CD4-positive, alpha-beta T cell (primary cell): ENCODE measurements around the gene KCTD16. TPM values are rescaled to one million over a fixed set of nuclear protein-coding genes. Genes with fewer than 3 reads are reported as not detected.

ENCODE experiments used
- ATAC-seq: fragments of 200-7000 bp; cut with Tn5 transposase; one replicate; pipeline ENCODE4 v1.10.0; 2022; ENCODE audit warnings: mild to moderate bottlenecking; ENCODE audit not compliant: poor library complexity
- CTCF ChIA-PET: fragments of 350-600 bp; sonication (Branson Sonifier 250); formaldehyde crosslinking; loops from one replicate; lab custom pipeline; 2021; ENCODE audit warnings: antibody characterized with exemption, inconsistent platforms; lab: Charles Lee
- POLR2A ChIA-PET: fragments of 350-600 bp; sonication (Branson Sonifier 250); formaldehyde crosslinking; loops from one replicate; lab custom pipeline; 2021; ENCODE audit warnings: antibody characterized with exemption, inconsistent platforms; lab: Charles Lee
- DNase-seq, 14 experiments: peaks; one replicate each; pipeline ENCODE4 v3.0.0-alpha.2; 2013 to 2020; ENCODE audit warnings: mixed read lengths in 2 of 14
- H3K27ac ChIP-seq, 2 donors: one replicate each; pipeline versions ENCODE4 v1.5.1 to v1.7.0; 2013; ENCODE audit warnings: low read length in 2 of 2, low read depth in 1 of 2, mild to moderate bottlenecking in 1 of 2
- H3K27me3 ChIP-seq, 2 experiments: 1 replicate in 1 of 2; 2 replicates in 1 of 2; pipeline versions ENCODE4 v1.6.1 to v1.7.0; 2013; ENCODE audit warnings: low read length in 2 of 2, control low read depth in 1 of 2, mild to moderate bottlenecking in 1 of 2, moderate library complexity in 1 of 2; ENCODE audit not compliant: insufficient read depth in 2 of 2, control insufficient read depth in 1 of 2
- H3K36me3 ChIP-seq: one replicate; pipeline ENCODE4 v1.6.1; 2013; ENCODE audit warnings: low read length, control low read depth; ENCODE audit not compliant: insufficient read depth
- H3K4me1 ChIP-seq: one replicate; pipeline ENCODE4 v1.6.1; 2013; ENCODE audit warnings: low read length, control low read depth; ENCODE audit not compliant: insufficient read depth
- H3K4me3 ChIP-seq: one replicate; pipeline ENCODE4 v1.5.1; 2013; ENCODE audit warnings: mild to moderate bottlenecking, low read length, moderate library complexity
- H3K9me3 ChIP-seq, 2 experiments: 1 replicate in 1 of 2; 2 replicates in 1 of 2; pipeline versions ENCODE4 v1.6.1 to v1.7.0; 2013; ENCODE audit warnings: low read length in 2 of 2, mild to moderate bottlenecking in 2 of 2, control low read depth in 1 of 2, moderate library complexity in 1 of 2; ENCODE audit not compliant: control insufficient read depth in 1 of 2, insufficient read depth in 1 of 2
- H3K27ac Mint-ChIP-seq: one replicate; pipeline ENCODE4 v1.8.0; 2020; ENCODE audit warnings: mixed read lengths
- H3K27me3 Mint-ChIP-seq: one replicate; pipeline ENCODE4 v1.8.0; 2021; ENCODE audit warnings: mixed read lengths
- H3K36me3 Mint-ChIP-seq: one replicate; pipeline ENCODE4 v1.8.0; 2021; ENCODE audit warnings: low read depth, mixed read lengths
- H3K4me1 Mint-ChIP-seq: one replicate; pipeline ENCODE4 v1.8.0; 2021; ENCODE audit warnings: low read depth, mixed read lengths
- H3K4me3 Mint-ChIP-seq: one replicate; pipeline ENCODE4 v1.8.0; 2020; ENCODE audit warnings: mild to moderate bottlenecking, mixed read lengths
- H3K9me3 Mint-ChIP-seq: one replicate; pipeline ENCODE4 v1.8.0; 2020; ENCODE audit warnings: mixed read lengths
- CTCF ChIP-seq: fragments of 200-600 bp; IDR thresholded peaks from one replicate; pipeline ENCODE4 v1.8.0; 2022; ENCODE audit warnings: antibody characterized with exemption, mild to moderate bottlenecking
- intact Hi-C, 2 experiments: fragments of 100-400 bp; cut with DNase I in 1 of 2; cut with micrococcal nuclease in 1 of 2; formaldehyde crosslinking; loops; one replicate each; pipeline versions ENCODE4 v1.15.1 to v1.9.0; 2023 to 2025; cut with DNase I, micrococcal nuclease
- total RNA-seq, 174 experiments: library from RNA in 2 of 174; stranded (reverse) in 2 of 174; gene quantifications; one replicate each; pipeline ENCODE4 v1.2.3 and lab custom pipeline; 2021 to 2026

Gene KCTD16
- total RNA-seq, 2 experiments from 2014 or later, result not detected

- Mint-ChIP-seq H3K9me3 (peaks cover 2% of the 10 kb centered on the region), H3K36me3 (no peaks in the 10 kb centered on the region), H3K4me1 (no peaks in the 10 kb centered on the region), H3K27ac (no peak overlapping the region), H3K4me3 (no peak overlapping the region), H3K27me3 (no peaks in the 10 kb centered on the region)
- Histone ChIP-seq H3K4me1 (no peaks in the 10 kb centered on the region), H3K27ac (no peak overlapping the region), H3K27me3 (no peaks in the 10 kb centered on the region), H3K4me3 (no peak overlapping the region), H3K9me3 (no peaks in the 10 kb centered on the region), H3K36me3 (no peaks in the 10 kb centered on the region)
- intact Hi-C loops, result no loop called here
- POLR2A ChIA-PET, result no interaction called here
- TF ChIP-seq CTCF, result no peak
- CTCF ChIA-PET, result no interaction called here
- DNase-seq (no peak), ATAC-seq (no peak)
Measured at GRCh38 chr5:144422018-144422727, 251.5 kb downstream of the KCTD16 start.

GRCh38 chr5:144427866-144428265 is 257.2 kb downstream of the KCTD16 start:
- H3K27me3 Mint-ChIP-seq, result peaks cover 3% of the 10 kb centered on the region
- no peak for DNase-seq
- no peaks in the 10 kb centered on the region for H3K4me1 Mint-ChIP-seq
- Histone ChIP-seq H3K36me3 (no peaks in the 10 kb centered on the region), H3K9me3 (no peaks in the 10 kb centered on the region), H3K27ac (no peak overlapping the region), H3K27me3 (no peaks in the 10 kb centered on the region), H3K4me1 (no peaks in the 10 kb centered on the region), H3K4me3 (no peak overlapping the region)
- no peak for ATAC-seq
- no peak overlapping the region for H3K27ac Mint-ChIP-seq
- POLR2A ChIA-PET, result no interaction called here
- CTCF ChIA-PET, result no interaction called here
- H3K36me3 Mint-ChIP-seq, result no peaks in the 10 kb centered on the region
- H3K4me3 Mint-ChIP-seq, result no peak overlapping the region
- no peak for TF ChIP-seq CTCF
- intact Hi-C loops, result no loop called here
- no peaks in the 10 kb centered on the region for H3K9me3 Mint-ChIP-seq

GRCh38 chr5:144428326-144428725 is 257.7 kb downstream of the KCTD16 start:
- no peak for TF ChIP-seq CTCF
- ChIA-PET CTCF (no interaction called here), POLR2A (no interaction called here)
- ATAC-seq, result no peak
- no peaks in the 10 kb centered on the region for H3K36me3 Mint-ChIP-seq
- H3K27me3 ChIP-seq, result no peaks in the 10 kb centered on the region
- no peak overlapping the region for H3K27ac Mint-ChIP-seq
- H3K9me3 ChIP-seq, result no peaks in the 10 kb centered on the region
- no peaks in the 10 kb centered on the region for H3K36me3 ChIP-seq
- H3K9me3 Mint-ChIP-seq, result no peaks in the 10 kb centered on the region
- H3K4me3 ChIP-seq, result no peak overlapping the region
- no peak for DNase-seq
- H3K4me1 Mint-ChIP-seq, result no peaks in the 10 kb centered on the region
- no peak overlapping the region for H3K4me3 Mint-ChIP-seq
- peaks cover 3% of the 10 kb centered on the region for H3K27me3 Mint-ChIP-seq
- H3K27ac ChIP-seq, result no peak overlapping the region
- intact Hi-C loops, result no loop called here
- H3K4me1 ChIP-seq, result no peaks in the 10 kb centered on the region
